ENCODE measurements around the gene FILIP1L. TPM values are rescaled to one million over a fixed set of nuclear protein-coding genes. Genes with fewer than 3 reads are reported as not detected.
A peak's percentile ranks its signal among the peaks of the same experiment; 100 is the strongest.

The FILIP1L gene
- total and polyA plus RNA-seq, 2 of the 8 experiments (the other 6 are each of a cell fraction or from before 2014, with no cell fraction given): 0.06 to 0.09 TPM

DNA sequence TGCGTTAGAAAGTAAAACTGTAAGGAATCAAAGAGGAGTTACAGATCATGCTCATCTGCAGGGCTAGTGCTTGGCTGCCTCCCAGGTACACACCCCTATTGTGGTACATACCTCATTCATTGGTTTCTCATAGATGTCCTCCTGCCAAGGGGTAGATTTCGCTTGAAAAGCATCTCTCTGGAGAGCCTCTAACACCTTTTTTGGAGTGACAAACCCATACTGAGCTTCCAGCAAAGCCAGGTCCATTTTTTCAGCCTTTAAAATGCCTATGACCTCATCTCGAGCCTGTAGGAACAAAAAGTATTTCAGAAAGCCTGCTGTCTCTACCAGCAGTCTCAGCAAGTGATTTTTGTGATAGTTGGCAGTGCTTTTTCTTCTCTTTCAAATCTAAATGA lies 184.6 kb downstream of the FILIP1L start:
- Histone ChIP-seq H3K9me3 (ENCODE audit: insufficient read depth in 2 of 2, low read depth in 1 of 2, low read length in 1 of 2) (no peaks in the 10 kb centered on the region), H2AFZ (ENCODE audit: low read length) (no peak overlapping the region), H3K14ac (ENCODE audit: insufficient read length) (no peak overlapping the region), H3K27me3 (replicated peaks in 1 of 4; ENCODE audit: control insufficient read depth in 3 of 4, extremely low read depth in 1 of 4, insufficient read depth in 3 of 4, low read length in 3 of 4) (no peaks in the 10 kb centered on the region), H3K4ac (replicated peaks; ENCODE audit: insufficient read length, low read depth, low read length) (no peak overlapping the region), H3K9ac (replicated peaks in 1 of 4; ENCODE audit: extremely low read depth in 1 of 4, low read depth in 3 of 4, low read length in 3 of 4) (no peak overlapping the region), H2BK20ac (ENCODE audit: low read length) (no peak overlapping the region), H3K36me3 (ENCODE audit: control insufficient read depth in 2 of 4, insufficient read depth in 4 of 4, low read length in 3 of 4) (peaks cover 0 to 4% (median 0%) of the 10 kb centered on the region in 4 experiments; a peak in 1 of 8 replicates), H3K23me2 (ENCODE audit: low read depth, low read length) (no peaks in the 10 kb centered on the region; the same call in 1 of the 2 replicates), H3K4me3 (ENCODE audit: extremely low read depth in 1 of 4, insufficient read depth in 2 of 4, low read depth in 3 of 4, low read length in 4 of 4) (no peak overlapping the region), H4K8ac (ENCODE audit: extremely low read depth, insufficient read depth, low read length) (no peak overlapping the region), H4K20me1 (replicated peaks in 1 of 2; ENCODE audit: control insufficient read depth in 1 of 2, insufficient read depth in 2 of 2, low read length in 2 of 2) (no peaks in the 10 kb centered on the region), H3K27ac (ENCODE audit: low read depth, low read length) (no peak overlapping the region), H4K5ac (ENCODE audit: insufficient read length, low read depth, low read length) (no peak overlapping the region), H2BK15ac (ENCODE audit: low read length) (no peak overlapping the region), H3K79me2 (ENCODE audit: control insufficient read depth in 1 of 2, insufficient read depth in 2 of 2, low read length in 2 of 2) (peaks cover 0 to 14% of the 10 kb centered on the region in 2 experiments; a peak in 2 of 4 replicates), H3K79me1 (ENCODE audit: low read depth, low read length) (no peaks in the 10 kb centered on the region), H3K4me2 (ENCODE audit: insufficient read depth in 1 of 2, low read depth in 2 of 2, low read length in 2 of 2) (no peak overlapping the region; a peak in 1 of 4 replicates), H2BK120ac (replicated peaks; ENCODE audit: low read depth, low read length) (no peak overlapping the region), H3K23ac (ENCODE audit: insufficient read length) (no peak overlapping the region), H3K4me1 (replicated peaks in 1 of 4; ENCODE audit: control insufficient read depth in 3 of 4, insufficient read depth in 4 of 4, low read length in 3 of 4) (peaks cover 6 to 29% (median 22%) of the 10 kb centered on the region in 4 experiments), H3K56ac (replicated peaks; ENCODE audit: insufficient read length, low read depth, low read length) (no peak overlapping the region), H2AK5ac (ENCODE audit: low read depth, low read length) (no peak overlapping the region; the same call in 1 of the 2 replicates), H2BK12ac (ENCODE audit: low read depth, low read length) (no peak overlapping the region), H4K91ac (replicated peaks; ENCODE audit: insufficient read length, low read length) (no peak overlapping the region), H3K18ac (ENCODE audit: extremely low read depth, low read length) (no peak overlapping the region), H2BK5ac (ENCODE audit: low read depth, low read length) (0 out of 2 replicates have a peak overlapping the region, but pooled peaks have one; percentile 84)
- FAIRE-seq (no peak), DNase-seq (ENCODE audit: low read depth in 1 of 2, low spot score in 2 of 2) (no peak)
- ChIA-PET POLR2A (ENCODE audit: partially characterized antibody) (interaction anchor here (0.9 kb wide), 1 partner anchor 10 kb away, joined by 3 read pairs; no protein-coding TSS in a partner anchor), CTCF (ENCODE audit: partially characterized antibody) (interaction anchor here (0.7 to 1.5 kb wide), 2 partner anchors 86 to 95 kb away, joined by 3 to 4 read pairs; no protein-coding TSS in a partner anchor)
- no peak for TF ChIP-seq EP300 (IDR thresholded peaks at IDR 0.05; ENCODE audit: borderline replicate concordance in 1 of 2, low read depth in 2 of 2, low read length in 2 of 2)
- no peak for TF ChIP-seq KDM4A (IDR thresholded peaks at IDR 0.05; ENCODE audit: low read depth, low read length, severe bottlenecking)
- no peak for TF ChIP-seq BRCA1 (IDR thresholded peaks at IDR 0.05; ENCODE audit: low read depth, low read length)
- WGBS, 2 experiments (ENCODE audit: extremely low coverage in 1 of 2, insufficient coverage in 1 of 2, insufficient read length in 1 of 2, insufficient replicate concordance in 2 of 2, low coverage in 1 of 2, low lambda C conversion rate in 2 of 2, missing lambda C conversion rate in 1 of 2): 80% methylated on average over 3 of the region's 3 CpGs; no CpG with 5 or more reads in 1 of the 2 experiments

Measured in H1 (cell line).